Brain microvascular endothelial cell (primary cell): ENCODE data around the gene C6.

Source experiments
- DNase-seq: peaks from one replicate; pipeline ENCODE4 v3.0.0-alpha.2; 2020
- H3K27ac ChIP-seq: fragments of 250-450 bp; sonication (Bioruptor Pico); 2 replicates; pipeline ENCODE4 v1.5.1; 2020; ENCODE audit warnings: mild to moderate bottlenecking, moderate library complexity
- H3K27me3 ChIP-seq: fragments of 250-450 bp; sonication (Bioruptor Pico); replicated peaks from 2 replicates; pipeline ENCODE4 v1.5.1; 2020; ENCODE audit warnings: mild to moderate bottlenecking
- H3K36me3 ChIP-seq: fragments of 250-450 bp; sonication (Bioruptor Pico); replicated peaks from 2 replicates; pipeline ENCODE4 v1.5.1; 2020; ENCODE audit warnings: mild to moderate bottlenecking
- H3K4me3 ChIP-seq: 2 replicates; pipeline ENCODE4 v1.5.1; 2011; ENCODE audit warnings: low read depth, mild to moderate bottlenecking, control low read depth, low read length, moderate library complexity
- in situ Hi-C: cut with HindIII; loops from 2 replicates; pipeline ENCODE4 v1.10.0; 2017; ENCODE audit warnings: low sequenced_read_pairs, low pct_ligation_motif_present
- TF ChIP-seq, protein P1 (sequence below): IDR thresholded peaks from 2 replicates; pipeline ENCODE4 v1.5.1; 2011; ENCODE audit warnings: low read depth, mild to moderate bottlenecking, moderate library complexity, low read length, control low read depth, inconsistent platforms; ENCODE audit errors: missing control alignments

C6 gene

DNA sequence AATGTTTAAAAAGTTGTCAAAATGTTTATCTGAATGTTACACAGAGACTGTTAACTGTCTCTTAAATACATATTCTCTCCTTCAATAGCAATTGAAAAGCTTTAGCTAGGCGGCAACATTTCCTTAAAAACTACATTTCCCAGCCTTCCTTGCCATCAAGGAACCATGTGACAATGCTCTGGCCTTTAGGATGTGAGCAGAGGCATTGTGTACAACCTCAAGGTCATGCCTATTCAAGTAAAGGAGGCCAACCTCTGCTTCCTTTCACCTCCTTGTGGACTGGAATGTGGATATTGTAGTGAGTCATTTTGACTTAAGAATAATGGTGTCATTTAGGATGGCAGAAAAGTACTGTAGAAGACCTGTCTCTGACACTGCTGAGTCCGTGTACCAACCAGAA is 118.5 kb downstream of the C6 start:
- no peak overlapping the region for H3K27ac ChIP-seq
- no peaks in the 10 kb centered on the region for H3K36me3 ChIP-seq
- TF ChIP-seq, protein P1, sequence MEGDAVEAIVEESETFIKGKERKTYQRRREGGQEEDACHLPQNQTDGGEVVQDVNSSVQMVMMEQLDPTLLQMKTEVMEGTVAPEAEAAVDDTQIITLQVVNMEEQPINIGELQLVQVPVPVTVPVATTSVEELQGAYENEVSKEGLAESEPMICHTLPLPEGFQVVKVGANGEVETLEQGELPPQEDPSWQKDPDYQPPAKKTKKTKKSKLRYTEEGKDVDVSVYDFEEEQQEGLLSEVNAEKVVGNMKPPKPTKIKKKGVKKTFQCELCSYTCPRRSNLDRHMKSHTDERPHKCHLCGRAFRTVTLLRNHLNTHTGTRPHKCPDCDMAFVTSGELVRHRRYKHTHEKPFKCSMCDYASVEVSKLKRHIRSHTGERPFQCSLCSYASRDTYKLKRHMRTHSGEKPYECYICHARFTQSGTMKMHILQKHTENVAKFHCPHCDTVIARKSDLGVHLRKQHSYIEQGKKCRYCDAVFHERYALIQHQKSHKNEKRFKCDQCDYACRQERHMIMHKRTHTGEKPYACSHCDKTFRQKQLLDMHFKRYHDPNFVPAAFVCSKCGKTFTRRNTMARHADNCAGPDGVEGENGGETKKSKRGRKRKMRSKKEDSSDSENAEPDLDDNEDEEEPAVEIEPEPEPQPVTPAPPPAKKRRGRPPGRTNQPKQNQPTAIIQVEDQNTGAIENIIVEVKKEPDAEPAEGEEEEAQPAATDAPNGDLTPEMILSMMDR: no peak
- no peak for DNase-seq
- no peaks in the 10 kb centered on the region for H3K27me3 ChIP-seq
- H3K4me3 ChIP-seq: no peak overlapping the region
- in situ Hi-C loops: no loop called here

DNA sequence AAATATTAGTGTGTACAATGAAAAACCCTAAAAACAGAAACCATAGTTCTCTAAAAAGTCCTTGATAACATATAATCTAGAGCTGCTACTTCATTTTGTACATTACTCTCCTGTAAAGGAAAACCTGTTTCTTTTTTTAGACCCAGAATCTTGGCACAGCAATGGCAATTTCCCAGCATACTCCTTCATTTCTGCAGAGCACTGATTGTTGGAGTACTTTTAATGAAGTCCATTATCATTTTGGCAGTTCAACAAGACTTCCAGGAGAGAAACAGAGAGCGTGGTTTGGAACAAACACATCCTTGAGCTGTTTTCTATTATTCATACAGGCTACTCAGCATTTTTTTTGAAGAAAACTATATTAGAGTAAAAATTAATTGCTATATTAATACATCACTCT is 119.5 kb downstream of the C6 start:
- Histone ChIP-seq H3K27ac (no peak overlapping the region), H3K36me3 (no peaks in the 10 kb centered on the region), H3K27me3 (no peaks in the 10 kb centered on the region), H3K4me3 (no peak overlapping the region)
- DNase-seq: no peak
- TF ChIP-seq, protein P1: no peak
- in situ Hi-C loops: no loop called here
